ENCODE data around the gene PABPN1.
"Not testable (repeated sequence)": the region's sequence is repeated elsewhere in the genome, so short reads cannot be mapped to it uniquely, and the experiment has no call there.

Gene PABPN1, protein sequence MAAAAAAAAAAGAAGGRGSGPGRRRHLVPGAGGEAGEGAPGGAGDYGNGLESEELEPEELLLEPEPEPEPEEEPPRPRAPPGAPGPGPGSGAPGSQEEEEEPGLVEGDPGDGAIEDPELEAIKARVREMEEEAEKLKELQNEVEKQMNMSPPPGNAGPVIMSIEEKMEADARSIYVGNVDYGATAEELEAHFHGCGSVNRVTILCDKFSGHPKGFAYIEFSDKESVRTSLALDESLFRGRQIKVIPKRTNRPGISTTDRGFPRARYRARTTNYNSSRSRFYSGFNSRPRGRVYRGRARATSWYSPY

GRCh38 chr14:23320584-23321571, at the start of gene PABPN1:
Gene PABPN1, plus strand, starts transcription at chr14:23321457. Its CDS starts 13 bp downstream, at chr14:23321470.
- peak; percentile 100 for DNase-seq

DNA sequence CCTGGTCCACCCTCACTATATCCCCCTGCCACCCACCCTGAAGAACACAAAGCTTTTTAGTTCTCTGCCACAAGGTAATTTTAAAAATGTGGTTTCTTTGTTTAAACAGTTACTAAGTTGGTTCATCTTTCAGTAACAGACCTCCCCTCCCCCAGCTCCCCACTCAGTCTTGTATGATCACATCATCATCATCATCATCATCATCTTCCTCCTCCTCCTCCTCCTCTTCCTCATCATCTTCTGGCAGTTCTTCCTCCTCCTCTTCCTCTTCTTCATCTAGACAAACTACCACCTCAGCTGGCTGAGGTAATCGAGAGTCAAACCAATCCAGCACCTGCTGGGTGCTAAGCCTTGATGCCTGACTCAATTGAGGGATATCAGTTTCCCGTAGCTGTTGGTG, 45.8 kb upstream of the PABPN1 start:
- DNase-seq = no peak

DNA sequence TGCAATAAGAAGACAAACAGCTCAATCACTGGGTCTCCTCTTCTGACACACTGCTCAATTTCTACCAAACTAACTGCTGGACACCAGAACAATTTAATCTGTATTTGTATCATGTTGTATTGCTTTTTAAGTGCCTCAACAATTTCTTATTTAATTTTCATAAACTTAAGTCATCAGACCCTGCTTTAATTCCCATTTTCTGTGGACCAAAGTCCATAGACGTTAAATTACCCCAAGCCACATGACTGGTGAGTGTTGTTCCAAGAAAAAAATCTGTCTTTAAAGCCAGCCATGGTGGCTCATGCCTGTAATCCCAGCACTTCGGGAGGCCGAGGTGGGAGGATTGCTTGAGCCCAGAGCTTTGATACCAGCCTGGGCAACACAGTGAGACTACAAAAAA, 44.1 kb upstream of the PABPN1 start:
- DNase-seq = no peak

DNA sequence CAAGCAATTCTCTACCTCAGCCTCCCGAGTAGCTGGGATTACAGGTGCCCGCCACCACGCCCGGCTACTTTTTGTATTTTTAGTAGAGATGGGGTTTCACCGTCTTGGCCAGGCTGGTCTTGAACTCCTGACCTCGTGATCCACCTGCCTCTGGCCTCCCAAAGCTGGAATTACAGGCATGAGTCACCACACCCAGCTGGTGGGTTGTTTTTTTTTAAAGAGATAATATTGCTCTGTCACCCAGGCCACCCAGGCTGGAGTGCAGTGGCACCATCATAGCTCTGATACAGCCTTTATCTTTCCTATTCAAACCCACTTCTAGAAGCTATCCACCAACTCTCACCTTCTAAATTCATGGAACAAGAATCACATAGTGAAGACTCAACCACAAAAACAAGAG, 43.3 kb upstream of the PABPN1 start:
- not testable (repeated sequence) for DNase-seq

DNA sequence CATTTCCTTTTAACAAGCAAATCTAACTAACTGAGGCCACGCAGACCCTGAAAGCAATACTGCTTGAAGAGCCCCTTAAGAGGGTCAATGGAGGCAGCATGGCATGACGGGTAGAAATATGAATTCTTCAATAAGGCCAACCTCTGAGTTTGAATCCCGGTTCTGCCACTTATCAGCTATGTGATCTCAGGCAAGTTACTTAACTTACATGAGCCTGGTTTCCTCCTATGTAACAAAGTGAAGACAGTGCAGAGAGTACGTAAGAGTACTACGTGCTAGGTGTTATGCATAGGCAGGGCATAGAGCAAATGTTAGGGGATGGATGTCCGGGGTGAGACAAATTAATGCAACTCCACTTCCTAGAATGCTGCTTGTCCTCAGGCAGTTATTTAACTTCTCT, 40.0 kb upstream of the PABPN1 start:
- no peak for DNase-seq

GRCh38 chr14:23284654-23285529, 36.4 kb upstream of the PABPN1 start:
- DNase-seq = no peak

GRCh38 chr14:23285530-23286019, 35.7 kb upstream of the PABPN1 start:
- DNase-seq = peak; percentile 53

GRCh38 chr14:23286020-23286901, 35.0 kb upstream of the PABPN1 start, which contains the start of gene HOMEZ:
Gene HOMEZ, minus strand, starts transcription at chr14:23286132. Its CDS starts 180 bp downstream, at chr14:23285952.
- DNase-seq = peak; percentile 97

GRCh38 chr14:23286902-23287479, 34.3 kb upstream of the PABPN1 start:
- no peak for DNase-seq

DNA sequence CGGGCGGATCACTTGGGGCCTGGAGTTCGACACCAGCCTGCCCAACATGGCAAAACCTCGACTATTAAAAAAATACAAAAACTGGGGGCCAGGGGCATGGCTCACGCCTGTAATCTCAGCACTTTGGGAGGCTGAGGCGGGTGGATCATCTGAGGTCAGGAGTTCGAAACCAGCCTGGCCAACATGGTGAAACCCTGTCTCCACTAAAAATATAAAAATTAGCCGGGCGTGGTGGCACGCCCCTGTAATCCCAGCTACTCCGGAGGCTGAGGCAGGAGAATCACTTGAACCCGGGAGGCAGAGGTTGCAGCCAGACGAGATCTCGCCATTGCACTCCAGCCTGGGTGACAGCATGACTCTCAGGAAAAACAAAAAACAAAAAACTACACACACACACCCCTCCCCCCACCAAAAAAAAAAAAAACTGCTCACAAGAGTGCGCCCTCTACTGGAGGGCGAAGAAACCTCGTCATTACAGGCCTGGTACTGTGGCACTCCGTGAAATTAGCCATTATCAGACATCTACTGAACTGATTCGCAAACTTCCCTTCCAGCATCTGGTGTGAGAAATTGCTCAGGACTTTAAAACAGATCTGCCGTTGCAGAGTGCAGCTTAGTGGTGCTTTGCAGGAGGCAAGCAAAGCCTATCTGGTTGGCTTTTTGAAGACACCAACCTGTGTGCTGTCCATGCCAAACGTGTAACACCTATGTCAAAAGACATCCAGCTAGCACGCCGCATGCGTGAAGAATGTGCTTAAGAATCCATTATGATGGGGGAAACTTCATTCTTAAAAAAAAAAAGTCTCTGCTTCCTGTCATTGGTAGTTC, 26.3 kb upstream of the PABPN1 start:
- peak; percentile 51 for DNase-seq

GRCh38 chr14:23296012-23296777, 25.1 kb upstream of the PABPN1 start:
- DNase-seq = no peak

- DNase-seq = no peak
These were observed 24.2 kb upstream of the PABPN1 start for GRCh38 chr14:23297096-23297495.

- DNase-seq = no peak
These were observed 23.5 kb upstream of the PABPN1 start for GRCh38 chr14:23297611-23298277.

- DNase-seq = no peak
These were observed 21.9 kb upstream of the PABPN1 start for GRCh38 chr14:23299211-23299957.

DNA sequence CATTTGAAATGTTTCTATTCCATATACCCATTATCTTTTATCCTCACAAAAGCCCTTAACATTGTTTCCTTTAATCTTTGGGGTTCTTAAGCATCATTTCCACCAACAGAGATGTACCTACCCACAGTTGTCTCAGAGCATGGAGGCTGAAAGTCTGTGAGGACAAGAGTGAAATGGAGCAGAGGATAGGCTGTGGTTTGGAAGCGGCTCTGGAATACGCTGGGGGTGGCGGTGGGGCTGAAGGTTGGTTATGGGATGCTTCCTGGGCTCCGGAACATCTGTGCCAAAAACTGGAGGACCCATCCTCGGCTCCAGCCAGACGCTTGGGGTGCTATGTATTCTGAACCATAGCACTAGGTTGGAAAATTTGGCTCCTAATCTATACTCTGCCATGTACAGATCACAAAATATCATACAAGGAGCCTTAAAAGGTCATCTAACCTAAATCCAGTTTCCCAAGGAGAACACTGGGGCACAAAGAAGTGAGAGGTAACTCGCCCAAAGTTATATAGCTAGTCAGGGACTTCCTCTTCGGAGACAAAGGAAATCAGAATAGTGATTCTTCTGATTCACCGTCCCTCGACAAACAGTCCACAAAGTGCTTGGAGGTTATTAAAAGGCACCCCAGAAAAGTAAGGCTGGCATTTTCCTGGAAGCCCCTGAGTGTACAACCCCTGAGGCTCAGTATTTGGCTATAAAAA, 21.1 kb upstream of the PABPN1 start:
- no peak for DNase-seq

DNA sequence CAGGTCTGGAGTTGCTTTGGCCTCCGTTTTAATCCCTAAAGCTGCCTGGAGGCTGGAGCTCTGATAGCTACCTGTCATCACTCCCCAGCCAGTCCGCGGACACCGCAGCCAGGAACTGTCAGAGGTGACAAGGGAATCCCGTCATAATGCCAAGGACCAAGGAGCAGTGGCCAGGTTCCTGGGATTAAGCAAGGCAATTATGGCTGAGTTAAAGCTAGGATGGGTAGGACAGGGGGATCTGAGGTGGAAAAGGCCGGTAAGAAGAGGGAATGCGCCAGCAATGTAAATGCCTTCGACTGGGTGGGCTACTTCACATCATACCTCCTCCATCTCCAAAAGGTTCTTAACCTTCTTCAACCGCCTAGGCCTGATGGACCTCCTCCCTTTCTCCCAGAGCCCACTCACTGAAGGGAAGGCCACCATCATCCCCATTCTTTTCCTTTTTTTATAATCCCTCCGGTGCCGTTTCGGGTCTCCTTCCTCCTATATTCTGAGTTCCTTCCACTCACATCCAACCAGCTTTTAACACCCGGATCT, 20.5 kb upstream of the PABPN1 start:
- peak; percentile 36 for DNase-seq
